ENCODE data around the gene GPRC5C.
"Not testable (repeated sequence)": the region's sequence is repeated elsewhere in the genome, so short reads cannot be mapped to it uniquely, and the experiment has no call there.

Gene GPRC5C

GRCh38 chr17:74404218-74404617, 27.7 kb upstream of the GPRC5C start:
- no peak for DNase-seq (ENCODE audit: extremely low spot score)
- ChIA-PET CTCF (interaction anchor here (1.0 to 2.6 kb wide), 3 partner anchors 11 to 53 kb away, joined by 3 to 7 read pairs (median 5); no protein-coding TSS in a partner anchor), POLR2A (no interaction called here)
- TF ChIP-seq CTCF (IDR thresholded peaks at IDR 0.05; ENCODE audit: control extremely low read depth, extremely low read depth, low read depth, missing control alignments) = no peak

GRCh38 chr17:74404789-74405188, 27.1 kb upstream of the GPRC5C start:
- ChIA-PET POLR2A (no interaction called here), CTCF (interaction anchor here (1.0 to 1.8 kb wide), 2 partner anchors 48 to 52 kb away, joined by 3 to 6 read pairs; no protein-coding TSS in a partner anchor)
- TF ChIP-seq CTCF (IDR thresholded peaks at IDR 0.05; ENCODE audit: control extremely low read depth, extremely low read depth, low read depth, missing control alignments) = no peak
- DNase-seq (ENCODE audit: extremely low spot score) = no peak

GRCh38 chr17:74405311-74405710, 26.6 kb upstream of the GPRC5C start:
- CTCF ChIA-PET = interaction anchor here (1.0 to 1.8 kb wide), 2 partner anchors 47 to 52 kb away, joined by 3 to 6 read pairs; no protein-coding TSS in a partner anchor
- POLR2A ChIA-PET = not testable (repeated sequence)

GRCh38 chr17:74407384-74407783, 24.5 kb upstream of the GPRC5C start:
- CTCF ChIA-PET = interaction anchor here (0.7 to 4.2 kb wide), 7 partner anchors 13 to 84 kb away, joined by 3 to 27 read pairs (median 3); partner anchors contain the start of gene GPR142
- POLR2A ChIA-PET = no interaction called here
- no peak for TF ChIP-seq CTCF (IDR thresholded peaks at IDR 0.05; ENCODE audit: control extremely low read depth, extremely low read depth, low read depth, missing control alignments)
- no peak for DNase-seq (ENCODE audit: extremely low spot score)

More at GRCh38 chr17:74405311-74405710, 26.6 kb upstream of the GPRC5C start:
- not testable (repeated sequence) for DNase-seq (ENCODE audit: extremely low spot score)

GRCh38 chr17:74408262-74408661, 23.6 kb upstream of the GPRC5C start:
- no peak for TF ChIP-seq CTCF (IDR thresholded peaks at IDR 0.05; ENCODE audit: control extremely low read depth, extremely low read depth, low read depth, missing control alignments)
- no peak for DNase-seq (ENCODE audit: extremely low spot score)
- CTCF ChIA-PET = interaction anchor here (0.7 to 4.2 kb wide), 7 partner anchors 12 to 83 kb away, joined by 3 to 27 read pairs (median 3); no protein-coding TSS in a partner anchor
- POLR2A ChIA-PET = no interaction called here

GRCh38 chr17:74408815-74409214, 23.1 kb upstream of the GPRC5C start:
- ChIA-PET CTCF (interaction anchor here (1.0 to 4.2 kb wide), 5 partner anchors 16 to 49 kb away, joined by 3 to 27 read pairs (median 4); no protein-coding TSS in a partner anchor), POLR2A (no interaction called here)
- TF ChIP-seq CTCF (IDR thresholded peaks at IDR 0.05; ENCODE audit: control extremely low read depth, extremely low read depth, low read depth, missing control alignments) = no peak
- DNase-seq (ENCODE audit: extremely low spot score) = no peak

GRCh38 chr17:74410001-74410443, 21.9 kb upstream of the GPRC5C start:
- TF ChIP-seq CTCF (IDR thresholded peaks at IDR 0.05; ENCODE audit: control extremely low read depth, extremely low read depth, low read depth, missing control alignments) = no peak
- no peak for DNase-seq (ENCODE audit: extremely low spot score)
- CTCF ChIA-PET = interaction anchor here (0.8 to 4.2 kb wide), 5 partner anchors 15 to 47 kb away, joined by 3 to 27 read pairs (median 3); no protein-coding TSS in a partner anchor
- POLR2A ChIA-PET = no interaction called here

Data from GM10248 (cell line).